ENCODE measurements around the gene PDX1.

PDX1 gene

GRCh38 chr13:27907121-27907787 is 12.5 kb upstream of the PDX1 start:
- Histone ChIP-seq H3K4me2 (ENCODE audit: low read length) (no peak overlapping the region), H3K27me3 (ENCODE audit: control insufficient read depth, low read length) (peaks cover 12% of the 10 kb centered on the region), H3K36me3 (ENCODE audit: control insufficient read depth, low read length) (no peaks in the 10 kb centered on the region), H4K20me1 (ENCODE audit: control insufficient read depth, insufficient read depth, low read depth, low read length) (no peaks in the 10 kb centered on the region), H3K9me3 (ENCODE audit: control insufficient read depth, insufficient read depth, low read length) (no peaks in the 10 kb centered on the region), H3K4me3 (ENCODE audit: low read length) (no peak overlapping the region), H3K4me1 (ENCODE audit: control insufficient read depth, low read length) (no peaks in the 10 kb centered on the region), H3K79me2 (ENCODE audit: control insufficient read depth, low read length) (no peaks in the 10 kb centered on the region), H3F3A (ENCODE audit: control insufficient read depth, insufficient read depth) (no peaks in the 10 kb centered on the region), H3K27ac (ENCODE audit: low read depth, low read length) (no peak overlapping the region), H3K9me2 (replicated peaks; ENCODE audit: control insufficient read depth, low read length) (no peaks in the 10 kb centered on the region)
- TF ChIP-seq CTCF (IDR thresholded peaks at IDR 0.05; ENCODE audit: low read depth, low read length, poor library complexity, severe bottlenecking), result no peak
- TF ChIP-seq EZH2phosphoT487 (IDR thresholded peaks at IDR 0.05; ENCODE audit: borderline replicate concordance, low read length), result no peak

- no peak overlapping the region for H3K27ac ChIP-seq (ENCODE audit: low read depth, low read length)
- no peak for TF ChIP-seq CTCF (IDR thresholded peaks at IDR 0.05; ENCODE audit: low read depth, low read length, poor library complexity, severe bottlenecking)
- TF ChIP-seq EZH2phosphoT487 (IDR thresholded peaks at IDR 0.05; ENCODE audit: borderline replicate concordance, low read length), result no peak
- H3K36me3 ChIP-seq (ENCODE audit: control insufficient read depth, low read length), result no peaks in the 10 kb centered on the region
- no peaks in the 10 kb centered on the region for H3K4me1 ChIP-seq (ENCODE audit: control insufficient read depth, low read length)
- peaks cover 7% of the 10 kb centered on the region; the same call in 1 of the 2 replicates for H3K27me3 ChIP-seq (ENCODE audit: control insufficient read depth, low read length)
- H3K79me2 ChIP-seq (ENCODE audit: control insufficient read depth, low read length), result no peaks in the 10 kb centered on the region
- H4K20me1 ChIP-seq (ENCODE audit: control insufficient read depth, insufficient read depth, low read depth, low read length), result no peaks in the 10 kb centered on the region
- no peak overlapping the region for H3K4me2 ChIP-seq (ENCODE audit: low read length)
- H3K9me2 ChIP-seq (replicated peaks; ENCODE audit: control insufficient read depth, low read length), result no peaks in the 10 kb centered on the region
- no peaks in the 10 kb centered on the region for H3K9me3 ChIP-seq (ENCODE audit: control insufficient read depth, insufficient read depth, low read length)
- H3K4me3 ChIP-seq (ENCODE audit: low read length), result no peak overlapping the region
- H3F3A ChIP-seq (ENCODE audit: control insufficient read depth, insufficient read depth), result no peaks in the 10 kb centered on the region
These were observed 10.4 kb upstream of the PDX1 start for GRCh38 chr13:27909378-27909777.

GRCh38 chr13:27911521-27911920 is 8.3 kb upstream of the PDX1 start:
- no peaks in the 10 kb centered on the region for H3F3A ChIP-seq (ENCODE audit: control insufficient read depth, insufficient read depth)
- H3K4me1 ChIP-seq (ENCODE audit: control insufficient read depth, low read length), result no peaks in the 10 kb centered on the region
- H3K9me2 ChIP-seq (replicated peaks; ENCODE audit: control insufficient read depth, low read length), result no peaks in the 10 kb centered on the region
- H3K4me3 ChIP-seq (ENCODE audit: low read length), result no peak overlapping the region
- peaks cover 13% of the 10 kb centered on the region; the same call in 1 of the 2 replicates for H3K27me3 ChIP-seq (ENCODE audit: control insufficient read depth, low read length)
- H3K36me3 ChIP-seq (ENCODE audit: control insufficient read depth, low read length), result no peaks in the 10 kb centered on the region
- H4K20me1 ChIP-seq (ENCODE audit: control insufficient read depth, insufficient read depth, low read depth, low read length), result no peaks in the 10 kb centered on the region
- no peak for TF ChIP-seq CTCF (IDR thresholded peaks at IDR 0.05; ENCODE audit: low read depth, low read length, poor library complexity, severe bottlenecking)
- no peak overlapping the region for H3K4me2 ChIP-seq (ENCODE audit: low read length)
- H3K27ac ChIP-seq (ENCODE audit: low read depth, low read length), result no peak overlapping the region
- no peaks in the 10 kb centered on the region for H3K9me3 ChIP-seq (ENCODE audit: control insufficient read depth, insufficient read depth, low read length)
- no peaks in the 10 kb centered on the region for H3K79me2 ChIP-seq (ENCODE audit: control insufficient read depth, low read length)

Data from DOHH2 (cell line).